HG03354 (cell line): ENCODE data around the gene APBA2.
"Not testable (repeated sequence)": the region's sequence is repeated elsewhere in the genome, so short reads cannot be mapped to it uniquely, and the experiment has no call there.

ENCODE experiments used
- ATAC-seq: cut with Tn5 transposase; IDR thresholded peaks from one replicate; pipeline ENCODE4 v1.9.1; 2021; ENCODE audit warnings: mild to moderate bottlenecking; ENCODE audit not compliant: unreplicated experiment, poor library complexity, severe bottlenecking

The APBA2 gene

DNA sequence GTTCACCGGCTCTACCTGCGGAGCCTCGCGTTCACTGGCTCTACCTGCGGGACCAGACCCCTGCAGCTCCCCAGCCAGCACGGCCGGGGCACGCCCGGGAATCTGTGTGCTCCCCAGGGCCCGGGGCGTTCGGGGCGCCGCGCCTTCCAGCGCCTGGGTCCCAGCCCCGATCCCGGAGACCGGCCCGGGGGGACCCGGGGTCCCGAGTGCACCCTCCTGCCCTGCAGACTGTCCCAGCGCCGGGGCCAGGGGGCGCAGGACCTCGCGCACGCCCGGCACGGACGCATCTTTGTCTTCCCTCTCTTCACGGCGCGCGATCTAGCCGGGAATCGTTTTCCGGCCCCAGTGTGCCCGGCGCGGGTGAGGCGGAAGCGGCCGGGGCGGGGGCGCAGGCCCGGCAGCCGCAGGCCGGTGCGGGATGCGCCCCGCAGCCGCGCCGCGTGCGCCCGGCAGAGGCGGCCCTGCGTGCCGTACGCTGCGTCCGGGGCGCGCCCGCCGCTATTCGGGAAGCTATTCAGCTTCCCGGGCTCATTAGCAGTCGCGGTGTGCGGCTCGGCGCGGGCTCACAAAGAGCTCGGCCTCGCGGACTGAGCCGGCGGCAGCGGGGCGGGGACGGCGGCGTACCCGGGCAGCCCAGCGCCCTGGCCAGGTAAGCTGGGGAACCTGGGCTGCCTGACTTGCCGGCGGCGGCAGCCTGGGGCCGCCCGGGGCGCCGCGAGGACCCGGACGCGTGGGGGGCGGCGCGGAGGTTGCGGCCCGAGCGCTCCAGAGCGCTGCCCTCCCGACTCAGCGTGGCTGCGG lies at the start of gene APBA2:
TSS of gene APBA2 (plus strand) at position 345 of the 801 bp plus-strand sequence. CDS start 167,911 bp downstream, outside the sequence.
- ATAC-seq, result no peak

DNA sequence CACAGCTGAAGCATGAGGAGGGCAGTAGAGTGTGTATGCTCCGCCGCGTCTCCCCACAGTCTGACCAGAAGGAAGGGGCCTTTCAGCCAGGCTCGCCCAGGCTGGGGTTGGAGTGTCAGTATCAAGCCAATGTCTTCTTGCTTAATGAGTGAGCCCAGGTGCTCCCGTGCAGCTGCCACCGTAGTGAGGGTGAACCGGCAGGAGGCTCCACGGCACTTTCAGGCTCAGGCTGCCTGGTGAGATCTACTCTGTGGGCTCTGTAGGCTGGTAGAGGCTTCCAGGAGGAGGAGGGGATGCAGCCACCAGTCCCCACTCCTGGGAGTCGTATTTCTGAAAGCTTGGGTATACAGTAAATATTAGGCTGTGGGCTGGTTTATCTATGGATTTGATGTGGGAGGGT lies 45.5 kb upstream of the APBA2 start:
- not testable (repeated sequence) for ATAC-seq

DNA sequence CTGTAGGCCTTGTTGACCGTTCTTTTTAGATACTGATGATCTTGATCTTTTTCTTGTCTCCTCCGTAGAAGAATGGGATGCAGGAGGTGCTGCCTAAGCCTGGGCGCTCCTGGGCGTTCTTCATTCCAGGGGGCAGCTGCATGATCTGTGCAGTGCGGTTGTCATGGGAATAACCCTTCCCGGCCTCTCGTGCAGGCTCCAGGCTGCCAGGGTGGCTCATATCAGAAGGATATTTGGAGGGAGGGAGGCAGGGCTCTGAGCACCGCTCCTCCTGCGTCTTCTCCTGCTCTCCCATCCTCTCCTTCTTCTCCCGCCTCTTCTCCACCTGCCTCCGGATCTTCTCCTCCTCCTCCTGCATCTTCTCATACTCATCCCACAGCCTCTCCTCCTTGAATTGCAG lies 43.6 kb upstream of the APBA2 start:
- ATAC-seq, result not testable (repeated sequence)

DNA sequence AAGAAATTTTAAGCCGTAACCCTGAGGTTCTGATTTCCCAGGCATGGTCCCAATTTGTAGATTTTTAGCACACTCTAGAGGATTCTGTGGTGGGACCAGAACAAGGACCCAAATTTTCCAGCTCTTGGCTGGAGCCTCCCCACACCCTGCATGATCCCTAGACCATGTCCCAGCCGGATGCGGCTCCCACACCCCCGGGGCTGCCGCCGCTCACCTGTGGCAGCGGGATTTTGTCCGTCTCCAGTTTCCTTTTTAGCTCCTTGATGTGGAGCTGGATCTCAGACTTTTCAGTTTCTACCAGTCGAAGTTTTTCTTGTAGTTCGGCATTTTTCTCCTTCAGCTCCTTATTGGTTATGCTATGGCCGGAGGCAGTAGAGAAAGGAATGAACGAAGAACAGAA lies 42.3 kb upstream of the APBA2 start:
- not testable (repeated sequence) for ATAC-seq

DNA sequence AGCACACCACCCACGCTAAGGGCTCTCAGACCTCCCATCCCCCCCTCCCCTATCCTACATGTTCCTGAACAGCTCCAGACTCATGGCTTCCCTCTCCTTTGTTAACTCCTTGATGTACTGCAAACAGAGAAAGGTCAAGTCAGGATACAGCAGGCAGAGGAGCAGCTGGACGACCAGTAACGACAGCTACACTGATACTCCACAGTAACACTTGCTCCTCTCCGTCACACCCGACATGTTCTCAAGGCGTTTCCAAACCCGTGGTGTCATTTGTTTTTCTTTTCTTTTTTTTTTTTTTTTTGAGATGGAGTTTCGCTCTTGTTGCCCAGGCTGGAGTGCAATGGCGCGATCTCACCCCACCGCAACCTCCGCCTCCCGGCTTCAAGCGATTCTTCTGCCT lies 41.6 kb upstream of the APBA2 start:
- ATAC-seq, result not testable (repeated sequence)

DNA sequence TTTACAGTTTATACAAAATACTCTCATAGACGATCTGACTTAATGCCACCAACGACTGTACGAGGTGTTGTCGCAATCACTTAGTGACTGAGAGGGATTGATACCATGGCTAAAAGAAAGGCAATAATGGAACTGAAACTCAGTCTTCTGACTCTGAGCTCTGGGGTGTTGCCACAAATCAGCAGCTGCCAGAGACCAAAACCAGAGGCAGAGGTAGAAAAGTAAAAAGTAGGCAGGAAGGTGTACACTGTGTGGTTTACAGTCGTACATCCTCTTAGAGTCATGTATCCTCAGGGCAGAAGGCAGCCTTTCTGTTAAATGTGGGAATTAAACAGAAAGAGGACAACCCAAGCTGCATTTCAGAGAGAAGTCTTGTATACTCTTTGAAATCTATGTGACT lies 38.5 kb upstream of the APBA2 start:
- peak; percentile 98 for ATAC-seq

DNA sequence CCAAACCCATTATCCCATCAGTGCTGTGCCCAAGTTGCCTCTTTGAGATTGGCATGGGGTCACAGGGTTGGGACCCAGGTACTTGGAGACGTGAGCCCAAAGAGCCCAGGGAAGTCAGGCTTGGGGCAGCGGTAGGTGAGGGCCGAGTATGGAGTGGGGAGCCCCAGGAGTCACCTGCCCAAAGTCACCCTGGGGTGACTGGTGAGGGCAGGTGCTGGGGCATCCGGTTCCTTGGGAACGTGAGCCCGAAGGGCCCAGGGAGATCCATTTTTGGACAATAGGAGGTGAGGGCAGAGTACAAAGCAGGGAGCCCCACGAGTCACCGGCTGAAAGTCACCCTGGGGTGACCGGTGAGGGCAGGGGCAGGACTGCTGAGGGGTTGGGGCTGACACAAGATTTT lies 37.8 kb upstream of the APBA2 start:
- not testable (repeated sequence) for ATAC-seq

DNA sequence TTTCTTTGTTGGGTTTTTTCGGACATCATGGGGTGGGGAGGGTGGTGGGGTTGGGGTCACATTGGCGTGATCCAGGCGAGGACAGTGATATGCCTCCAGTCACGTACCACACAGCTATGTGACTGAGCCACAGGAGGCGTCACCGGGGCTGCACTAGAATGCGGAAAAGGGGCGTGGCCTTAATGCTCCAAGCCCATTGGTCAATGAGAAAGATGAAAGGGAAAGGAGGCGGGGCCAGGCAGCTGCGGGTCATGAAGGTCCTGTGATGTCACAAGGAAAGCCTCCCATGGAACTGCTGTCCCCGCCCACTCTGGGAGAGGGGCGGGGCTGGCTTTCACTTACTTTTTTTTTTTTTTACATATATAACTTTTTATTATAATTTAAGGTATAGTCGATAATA lies 37.3 kb upstream of the APBA2 start, which contains the start of gene GOLGA6L7:
TSS of gene GOLGA6L7 (minus strand) at position 124 of the 400 bp plus-strand sequence. CDS start at position 29, 95 bp downstream.
- ATAC-seq, result not testable (repeated sequence)

DNA sequence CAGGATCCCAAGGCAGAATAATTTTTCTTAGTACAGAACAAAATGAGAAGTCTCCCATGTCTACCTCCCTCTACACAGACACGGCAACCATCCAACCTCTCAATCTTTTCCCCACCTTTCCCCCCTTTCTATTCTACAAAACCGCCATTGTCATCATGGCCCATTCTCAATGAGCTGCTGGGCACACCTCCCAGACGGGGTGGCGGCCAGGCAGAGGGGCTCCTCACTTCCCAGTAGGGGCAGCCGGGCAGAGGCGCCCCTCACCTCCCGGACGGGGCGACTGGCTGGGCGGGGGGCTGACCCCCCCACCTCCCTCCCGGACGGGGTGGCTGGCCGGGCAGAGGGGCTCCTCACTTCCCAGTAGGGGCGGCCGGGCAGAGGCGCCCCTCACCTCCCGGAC lies 36.5 kb upstream of the APBA2 start:
- not testable (repeated sequence) for ATAC-seq

DNA sequence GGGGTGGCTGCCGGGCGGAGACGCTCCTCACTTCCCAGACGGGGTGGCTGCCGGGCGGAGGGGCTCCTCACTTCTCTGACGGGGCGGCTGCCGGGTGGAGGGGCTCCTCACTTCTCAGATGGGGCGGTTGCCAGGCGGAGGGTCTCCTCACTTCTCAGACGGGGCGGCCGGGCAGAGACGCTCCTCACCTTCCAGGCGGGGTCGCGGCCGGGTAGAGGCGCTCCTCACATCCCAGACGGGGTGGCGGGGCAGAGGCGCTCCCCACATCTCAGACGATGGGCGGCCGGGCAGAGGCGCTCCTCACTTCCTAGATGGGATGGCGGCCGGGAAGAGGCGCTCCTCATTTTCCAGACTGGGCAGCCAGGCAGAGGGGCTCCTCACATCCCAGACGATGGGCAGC lies 36.0 kb upstream of the APBA2 start:
- not testable (repeated sequence) for ATAC-seq

DNA sequence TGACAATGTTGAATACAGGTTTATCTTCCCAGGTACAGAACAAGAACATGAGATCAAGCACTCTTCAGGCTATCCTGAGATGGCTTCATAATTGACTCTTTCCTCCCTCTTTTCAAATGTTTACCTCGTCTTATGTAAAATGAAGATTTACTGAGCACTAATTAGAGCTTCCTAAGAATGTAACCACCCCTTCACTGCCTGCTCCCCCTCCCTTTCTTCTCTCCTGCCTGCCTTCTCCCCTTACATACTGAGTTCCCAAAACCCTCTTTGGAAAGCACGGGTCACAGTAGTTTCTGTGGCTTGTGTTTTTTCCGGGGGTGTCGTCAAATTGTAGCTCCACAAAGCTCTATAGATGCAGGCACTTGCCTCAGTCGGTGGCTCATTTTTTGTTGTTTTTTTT lies 32.1 kb upstream of the APBA2 start:
- not testable (repeated sequence) for ATAC-seq

DNA sequence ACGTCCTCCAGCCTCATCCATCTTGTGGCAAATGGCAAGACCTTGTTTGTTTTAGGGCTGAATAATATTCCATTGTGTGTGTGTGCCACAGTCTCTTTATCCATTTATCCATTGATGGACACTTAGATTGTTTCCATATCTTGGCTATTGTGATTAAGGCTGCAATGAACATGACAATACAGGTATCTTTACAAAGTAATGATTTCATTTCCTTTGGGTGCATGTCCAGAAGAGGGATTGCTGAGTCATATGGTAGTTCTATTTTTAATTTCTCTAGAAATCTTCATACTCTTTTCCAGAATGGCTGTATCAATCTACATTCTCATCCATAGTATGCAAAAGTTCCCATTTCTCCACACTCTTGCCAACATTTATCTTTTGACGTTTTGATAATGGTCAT lies 31.2 kb upstream of the APBA2 start:
- ATAC-seq, result not testable (repeated sequence)

DNA sequence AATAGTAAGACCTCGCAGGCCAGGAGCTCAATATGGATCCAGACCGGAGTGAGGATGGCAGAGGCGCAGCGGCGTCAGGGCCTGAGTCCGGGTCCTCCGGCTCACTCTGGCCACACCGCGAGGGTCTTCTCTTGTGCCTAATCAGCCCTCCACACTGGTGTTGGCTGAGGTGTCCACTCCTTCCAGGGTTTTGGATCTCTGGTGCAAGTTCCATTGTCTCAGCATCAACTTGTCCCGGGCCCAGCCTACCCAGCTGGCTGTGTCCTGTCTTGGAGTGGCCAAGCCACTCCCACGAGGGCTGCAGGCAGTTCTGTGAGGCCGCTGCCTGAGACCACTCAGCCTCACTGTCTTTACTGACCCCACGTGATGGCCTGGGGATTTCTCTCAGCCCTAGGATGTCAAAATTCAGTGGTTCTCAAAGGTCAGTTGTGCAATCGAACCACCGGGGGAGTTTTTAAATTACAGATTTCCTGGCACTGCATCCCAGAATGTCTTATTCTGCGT lies 24.7 kb upstream of the APBA2 start:
- ATAC-seq, result no peak

DNA sequence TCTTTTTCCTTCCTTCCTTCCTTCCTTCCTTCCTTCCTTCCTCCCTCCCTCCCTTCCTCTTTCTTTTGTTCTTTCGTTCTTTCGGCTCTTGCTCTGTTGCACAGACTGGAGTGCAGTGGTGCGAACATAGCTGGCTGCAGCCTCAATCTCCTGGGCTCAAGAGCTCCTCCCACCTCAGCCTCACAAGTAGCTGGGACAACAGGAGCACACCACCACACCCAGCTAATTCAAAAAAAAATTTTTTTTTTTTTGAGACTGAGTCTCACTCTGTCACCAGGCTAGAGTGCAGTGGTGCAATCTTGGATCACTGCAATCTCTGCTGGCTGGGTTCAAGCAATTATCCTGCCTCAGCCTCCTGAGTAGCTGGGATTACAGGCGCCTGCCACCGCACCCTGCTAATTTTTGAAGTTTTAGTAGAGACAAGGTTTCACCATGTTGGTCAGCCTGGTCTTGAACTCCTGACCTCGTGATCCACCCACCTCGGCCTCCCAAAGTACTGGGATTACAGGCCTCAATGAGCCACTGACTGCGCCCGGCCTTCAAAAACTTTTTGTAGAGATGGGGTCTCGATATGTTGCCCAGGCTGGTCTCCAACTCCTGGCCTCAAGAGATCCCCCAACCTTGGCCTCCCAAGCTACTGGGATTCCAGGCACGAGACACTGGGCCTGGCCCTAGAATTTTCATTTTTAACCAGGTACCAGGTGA lies 24.0 kb upstream of the APBA2 start:
- ATAC-seq, result not testable (repeated sequence)

DNA sequence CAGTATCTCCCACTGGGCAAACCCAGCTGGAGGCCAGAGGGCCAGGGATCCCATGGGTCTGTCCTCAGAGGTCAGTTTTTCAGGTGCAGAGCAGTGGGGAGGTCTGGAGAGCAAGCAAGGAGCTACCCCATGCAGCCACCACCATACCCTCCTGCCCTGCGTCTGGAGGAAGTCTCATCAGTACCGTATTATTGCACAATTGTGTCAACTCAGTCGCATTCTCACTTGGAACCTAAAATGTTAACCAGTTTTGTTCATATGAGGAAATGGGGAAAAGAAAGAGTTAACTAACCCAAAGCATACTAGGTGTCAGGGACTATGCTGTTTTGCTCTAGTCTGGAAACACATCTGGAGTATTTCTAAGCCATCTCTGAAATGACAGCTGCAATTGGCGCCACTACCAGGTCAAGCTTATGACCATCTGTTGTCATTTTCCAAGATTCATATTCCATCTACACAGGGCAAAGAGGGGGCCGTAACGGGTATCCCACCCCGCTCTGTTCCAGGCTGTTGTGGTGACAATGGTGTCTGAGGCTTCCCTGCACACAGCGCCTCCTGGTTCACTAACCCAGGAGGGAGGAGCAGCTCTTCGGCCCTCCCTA lies 16.9 kb upstream of the APBA2 start:
- ATAC-seq, result no peak

DNA sequence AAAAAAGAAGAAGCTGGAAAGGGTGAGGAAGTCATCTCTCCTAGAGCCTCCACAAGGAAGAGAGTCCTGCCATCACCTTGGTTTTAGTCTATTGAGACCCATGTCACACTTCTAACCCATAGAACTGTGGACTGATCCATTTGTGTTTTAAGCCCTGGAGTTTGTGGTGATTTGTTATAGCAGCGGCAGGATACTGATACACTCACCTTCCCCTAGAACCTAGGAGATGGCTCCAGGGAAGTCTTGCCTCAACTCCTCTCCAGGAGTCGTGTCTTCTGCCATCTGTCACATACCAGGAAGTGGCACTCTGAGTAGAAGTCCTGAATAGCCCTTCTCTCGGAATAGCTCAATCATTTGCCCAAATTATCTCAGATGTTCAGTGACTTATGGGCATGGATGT lies 14.6 kb upstream of the APBA2 start:
- no peak for ATAC-seq

DNA sequence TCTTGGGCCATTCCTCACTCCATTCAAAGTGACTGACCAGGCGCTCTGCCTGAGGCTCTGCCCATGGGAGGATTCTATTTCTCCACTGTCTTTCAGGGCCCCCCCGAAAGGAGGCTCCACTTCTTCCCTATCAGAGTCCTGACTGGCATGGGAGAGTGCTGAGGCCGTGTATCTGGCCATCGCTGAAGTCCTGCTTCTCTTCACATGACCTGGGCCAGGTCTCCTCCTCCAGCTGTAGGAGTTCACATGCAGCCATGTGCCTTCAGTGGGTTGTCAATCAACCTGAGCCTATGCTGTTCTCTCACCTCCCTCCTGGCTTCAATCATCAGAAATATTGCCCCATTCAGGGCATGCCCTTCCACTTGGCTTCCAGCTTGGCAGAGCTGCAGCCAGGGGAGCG lies 12.8 kb upstream of the APBA2 start:
- ATAC-seq, result no peak

DNA sequence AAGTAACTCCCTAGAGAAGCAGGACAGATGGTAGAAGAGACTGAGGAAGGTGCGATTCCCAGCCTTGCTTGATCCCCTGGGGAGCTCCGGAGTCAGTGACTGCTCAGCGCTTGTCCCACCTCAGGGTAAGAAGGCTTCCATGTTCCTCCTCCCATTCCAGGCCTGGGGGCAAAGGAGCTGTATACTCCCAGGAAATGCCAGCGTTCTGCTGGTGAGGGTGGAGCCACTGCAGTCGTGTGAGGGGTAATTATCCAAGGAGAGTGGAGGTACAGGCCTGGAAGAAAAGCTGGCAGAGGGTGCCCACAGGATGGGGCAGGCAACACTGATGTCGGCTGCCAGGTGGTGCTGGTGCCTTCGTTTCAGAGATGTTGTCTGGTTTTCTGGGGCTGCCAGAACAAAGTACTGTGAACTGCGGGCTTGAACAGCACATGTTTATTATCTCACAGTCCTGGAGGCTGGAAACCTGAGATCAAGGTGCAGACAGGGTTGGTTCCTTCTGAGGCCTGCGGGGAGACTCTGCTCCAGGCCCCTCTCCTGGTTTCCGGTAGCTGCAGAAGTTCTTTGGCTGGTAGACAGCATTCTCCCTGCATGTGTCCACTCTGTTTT lies 12.1 kb upstream of the APBA2 start:
- ATAC-seq, result no peak

DNA sequence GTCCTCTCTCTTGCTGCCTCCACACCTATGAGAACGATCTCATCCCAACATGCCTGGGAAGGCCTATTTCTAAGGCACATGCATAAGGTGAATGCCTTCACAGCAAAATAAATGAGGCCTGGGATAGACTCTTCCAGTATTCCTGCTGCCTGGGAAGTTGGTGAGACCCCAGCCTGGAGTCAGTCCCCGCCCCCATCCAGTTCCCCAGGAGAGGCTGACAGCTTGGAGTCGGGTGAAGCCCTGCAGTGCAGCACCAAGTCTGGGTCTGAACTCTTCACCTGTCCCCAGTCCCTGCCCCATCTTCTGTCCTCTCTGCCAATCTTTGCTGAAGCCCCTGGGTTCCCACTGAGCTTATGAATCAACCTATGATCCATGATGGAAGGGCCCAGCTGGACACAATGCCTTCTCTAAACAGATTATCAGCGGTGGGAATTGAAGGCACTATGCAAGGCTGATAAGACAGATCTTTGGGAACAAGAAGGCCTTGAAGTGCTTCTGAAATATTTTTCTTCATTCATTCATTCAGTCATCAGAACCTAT lies 10.2 kb upstream of the APBA2 start:
- no peak for ATAC-seq
